ENCODE results near the gene ZNF341. TPM values are rescaled to one million over a fixed set of nuclear protein-coding genes. Genes with fewer than 3 reads are reported as not detected.
"Not testable (repeated sequence)": the region's sequence is repeated elsewhere in the genome, so short reads cannot be mapped to it uniquely, and the experiment has no call there.

ZNF341 gene
- polyA plus RNA-seq, 1 donor from 2014 or later = 1.2 TPM

DNA sequence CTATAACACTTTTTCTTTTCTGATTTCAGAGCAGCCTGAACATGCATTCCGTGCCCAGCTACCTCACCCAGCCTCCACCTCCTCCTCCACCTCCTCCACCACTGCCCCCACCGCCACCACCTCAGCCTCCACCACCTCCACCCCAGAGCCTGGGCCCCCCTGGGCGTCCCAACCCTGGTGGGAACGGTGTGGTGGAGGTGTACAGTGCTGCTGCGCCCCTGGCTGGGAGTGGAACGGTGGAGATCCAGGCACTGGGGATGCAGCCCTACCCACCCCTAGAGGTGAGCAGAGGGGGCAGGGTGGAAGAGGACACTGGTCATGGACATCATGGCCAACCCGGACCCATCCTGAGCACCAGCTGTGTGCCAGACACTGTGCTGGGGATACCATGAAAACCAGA is 21.3 kb downstream of the ZNF341 start:
- H3K79me2 ChIP-seq (replicated peaks; ENCODE audit: insufficient read depth, low read length) = no peaks in the 10 kb centered on the region
- no peaks in the 10 kb centered on the region for H3F3A ChIP-seq (ENCODE audit: insufficient read depth, low read length, poor library complexity, severe bottlenecking)
- H2AFZ ChIP-seq (ENCODE audit: low read depth, low read length) = no peak overlapping the region
- no peak for TF ChIP-seq EZH2 (IDR thresholded peaks at IDR 0.05; ENCODE audit: borderline replicate concordance, insufficient read depth, low read length, poor library complexity, severe bottlenecking)
- H3K4me2 ChIP-seq (ENCODE audit: low read length) = no peak overlapping the region
- H3K9me3 ChIP-seq (ENCODE audit: low read length) = no peaks in the 10 kb centered on the region
- no peaks in the 10 kb centered on the region for H3K27me3 ChIP-seq (ENCODE audit: insufficient read depth, low read depth, low read length)
- no peak overlapping the region for H3K9ac ChIP-seq (ENCODE audit: low read length)
- H3K4me3 ChIP-seq (ENCODE audit: low read length) = no peak overlapping the region
- no peak overlapping the region for H3K27ac ChIP-seq (ENCODE audit: low read length)
- no peaks in the 10 kb centered on the region for H4K20me1 ChIP-seq (ENCODE audit: insufficient read depth)
- H3K9me2 ChIP-seq (ENCODE audit: insufficient read depth, low read length) = no peaks in the 10 kb centered on the region
- peaks cover 4% of the 10 kb centered on the region for H3K36me3 ChIP-seq (ENCODE audit: insufficient read depth, low read length)

- no peaks in the 10 kb centered on the region for H3K9me3 ChIP-seq (ENCODE audit: low read length)
- H3K27ac ChIP-seq (ENCODE audit: low read length) = no peak overlapping the region
- H2AFZ ChIP-seq (ENCODE audit: low read depth, low read length) = no peak overlapping the region
- peaks cover 4% of the 10 kb centered on the region for H3K36me3 ChIP-seq (ENCODE audit: insufficient read depth, low read length)
- H4K20me1 ChIP-seq (ENCODE audit: insufficient read depth) = no peaks in the 10 kb centered on the region
- H3K79me2 ChIP-seq (replicated peaks; ENCODE audit: insufficient read depth, low read length) = no peaks in the 10 kb centered on the region
- no peaks in the 10 kb centered on the region for H3K9me2 ChIP-seq (ENCODE audit: insufficient read depth, low read length)
- TF ChIP-seq REST (IDR thresholded peaks at IDR 0.05; ENCODE audit: borderline replicate concordance) (no peak), EZH2 (IDR thresholded peaks at IDR 0.05; ENCODE audit: borderline replicate concordance, insufficient read depth, low read length, poor library complexity, severe bottlenecking) (no peak), TAF1 (IDR thresholded peaks at IDR 0.05; ENCODE audit: low read depth) (no peak), CTCF (IDR thresholded peaks at IDR 0.05; ENCODE audit: poor library complexity, severe bottlenecking) (no peak), RAD21 (conservative IDR thresholded peaks at IDR 0.05) (no peak), EP300 (conservative IDR thresholded peaks at IDR 0.05; ENCODE audit: poor library complexity, severe bottlenecking) (no peak), MXI1 (conservative IDR thresholded peaks at IDR 0.05; ENCODE audit: poor library complexity, severe bottlenecking) (no peak), SMC3 (conservative IDR thresholded peaks at IDR 0.05; ENCODE audit: poor library complexity) (no peak), POLR2AphosphoS5 (IDR thresholded peaks at IDR 0.05) (no peak)
- no peak overlapping the region for H3K9ac ChIP-seq (ENCODE audit: low read length)
- no peak overlapping the region for H3K4me2 ChIP-seq (ENCODE audit: low read length)
- no peaks in the 10 kb centered on the region for H3K27me3 ChIP-seq (ENCODE audit: insufficient read depth, low read depth, low read length)
- H3K4me3 ChIP-seq (ENCODE audit: low read length) = no peak overlapping the region
- no peaks in the 10 kb centered on the region for H3F3A ChIP-seq (ENCODE audit: insufficient read depth, low read length, poor library complexity, severe bottlenecking)
Observed at GRCh38 chr20:33753763-33754162, 22.0 kb downstream of the ZNF341 start.

DNA sequence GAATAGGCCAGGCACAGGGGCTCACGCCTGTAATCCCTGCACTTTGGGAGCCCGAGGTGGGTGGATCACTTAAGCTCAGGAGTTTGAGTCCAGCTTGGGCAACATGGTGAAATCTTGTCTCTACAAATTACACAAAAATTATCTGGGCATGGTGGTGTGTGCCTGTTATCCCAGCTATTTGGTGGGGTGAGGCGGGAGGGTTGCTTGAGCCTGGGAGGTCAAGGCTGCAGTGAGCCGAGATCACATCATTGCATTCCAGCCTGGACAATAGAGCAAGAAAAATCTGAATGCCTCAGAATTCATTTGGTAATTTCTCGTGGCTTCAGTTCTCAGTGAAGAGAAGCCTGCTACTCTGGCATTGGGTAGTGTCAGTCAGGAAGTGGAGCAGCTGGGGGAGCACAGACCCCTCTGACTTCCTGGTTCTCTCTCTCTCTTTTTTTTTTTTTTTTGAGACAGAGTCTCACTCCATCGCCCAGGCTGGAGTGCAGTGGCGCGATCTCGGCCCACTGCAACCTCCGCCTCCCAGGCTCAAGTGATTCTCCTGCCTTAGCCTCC is 24.2 kb downstream of the ZNF341 start:
- not testable (repeated sequence) for H3K4me2 ChIP-seq (ENCODE audit: low read length); H3K27me3 ChIP-seq (ENCODE audit: insufficient read depth, low read depth, low read length); H4K20me1 ChIP-seq (ENCODE audit: insufficient read depth); H3K36me3 ChIP-seq (ENCODE audit: insufficient read depth, low read length); H3K79me2 ChIP-seq (replicated peaks; ENCODE audit: insufficient read depth, low read length); H3K27ac ChIP-seq (ENCODE audit: low read length); H3K4me3 ChIP-seq (ENCODE audit: low read length); H3K9me2 ChIP-seq (ENCODE audit: insufficient read depth, low read length); H3F3A ChIP-seq (ENCODE audit: insufficient read depth, low read length, poor library complexity, severe bottlenecking); H2AFZ ChIP-seq (ENCODE audit: low read depth, low read length); H3K9ac ChIP-seq (ENCODE audit: low read length); H3K9me3 ChIP-seq (ENCODE audit: low read length)

All from neural cell (in vitro differentiated cells).